Left lung (tissue), 10 donors: Measurements from ENCODE around the gene KRT6A. TPM values are rescaled to one million over a fixed set of nuclear protein-coding genes. Genes with fewer than 3 reads are reported as not detected.

Experiments used
- ATAC-seq: fragments of 200-7000 bp; cut with Tn5 transposase; one replicate; pipeline ENCODE4 v1.9.1; 2020; ENCODE audit warnings: moderate library complexity
- DNase-seq, 4 donors: peaks; one replicate each; pipeline ENCODE4 v3.0.0-alpha.2; 2013 to 2020
- H3K27ac ChIP-seq, 2 donors: fragments of 200-600 bp; sonication (generic) in 1 of 2; one replicate each; pipeline versions ENCODE4 v1.5.0 to v1.8.0; 2020 to 2021
- H3K27me3 ChIP-seq, 2 donors: fragments of 200-600 bp; sonication (generic) in 1 of 2; one replicate each; pipeline versions ENCODE4 v1.5.0 to v1.8.0; 2020 to 2021
- H3K36me3 ChIP-seq, 2 donors: fragments of 200-600 bp; sonication (generic) in 1 of 2; one replicate each; pipeline versions ENCODE4 v1.5.0 to v1.8.0; 2020 to 2021
- H3K4me1 ChIP-seq, 2 donors: fragments of 200-600 bp; one replicate each; pipeline ENCODE4 v1.8.0; 2021
- H3K4me3 ChIP-seq, 2 donors: fragments of 200-600 bp; sonication (generic) in 1 of 2; one replicate each; pipeline versions ENCODE4 v1.5.0 to v1.8.0; 2020 to 2021; ENCODE audit warnings: mild to moderate bottlenecking in 1 of 2
- H3K9me3 ChIP-seq, 2 donors: fragments of 200-600 bp; sonication (generic) in 1 of 2; one replicate each; pipeline versions ENCODE4 v1.5.0 to v1.8.0; 2020 to 2021
- CTCF ChIP-seq, 2 donors: fragments of 200-600 bp; sonication (generic) in 1 of 2; IDR thresholded peaks; one replicate each; pipeline versions ENCODE4 v1.5.0 to v1.8.0; 2021; ENCODE audit warnings: antibody characterized with exemption in 2 of 2
- intact Hi-C, 2 donors: fragments of 100-400 bp; cut with DNase I; formaldehyde crosslinking; loops; one replicate each; pipeline versions ENCODE4 v1.11.2 to v1.14.2; 2022
- polyA plus RNA-seq, 6 donors: library from polyadenylated mRNA; unstranded; fragments of 120-200 nt; gene quantifications; one replicate each; pipeline ENCODE4 v1.2.1, GENCODE V29; 2013; ENCODE audit not compliant: insufficient read length in 6 of 6
- total RNA-seq, 2 donors: library from RNA; stranded (reverse); fragmentation: NEBNext Ultra II Directional; extraction: Animal tissue kit (Norgen Biotek cat#: 25700); gene quantifications; one replicate each; pipeline ENCODE4 v1.2.1, GENCODE V29; 2021
- donor health status: DM: no; HTN: yes; CAD: no.
- donor health status: DM: no; HTN: no; CAD: no.

The KRT6A gene
- total and polyA plus RNA-seq, 8 donors: 24.4 to 32.0 TPM; not detected in 6

GRCh38 chr12:52539083-52539820 lies 46.2 kb upstream of the KRT6A start:
- ATAC-seq: no peak
- H3K4me1 ChIP-seq: no peaks in the 10 kb centered on the region
- H3K27ac ChIP-seq: no peak overlapping the region
- no peaks in the 10 kb centered on the region for H3K9me3 ChIP-seq
- DNase-seq: peak in 2 of 4 donors; percentile 49 to 59
- no peak for TF ChIP-seq CTCF (IDR thresholded peaks at IDR 0.05)
- H3K36me3 ChIP-seq: no peaks in the 10 kb centered on the region
- intact Hi-C loops: no loop called here
- no peak overlapping the region for H3K4me3 ChIP-seq
- peaks cover 0 to 10% of the 10 kb centered on the region in 2 donors for H3K27me3 ChIP-seq

- no peaks in the 10 kb centered on the region for H3K9me3 ChIP-seq
- no peak for TF ChIP-seq CTCF (IDR thresholded peaks at IDR 0.05)
- H3K27me3 ChIP-seq: no peaks in the 10 kb centered on the region
- DNase-seq: no peak
- no peaks in the 10 kb centered on the region for H3K36me3 ChIP-seq
- no peak overlapping the region for H3K4me3 ChIP-seq
- intact Hi-C loops: no loop called here
- H3K4me1 ChIP-seq: no peaks in the 10 kb centered on the region
- ATAC-seq: no peak
- H3K27ac ChIP-seq: no peak overlapping the region
Measured at GRCh38 chr12:52537101-52537500, 44.0 kb upstream of the KRT6A start.

- intact Hi-C loops: no loop called here
- no peak for TF ChIP-seq CTCF (IDR thresholded peaks at IDR 0.05)
- no peaks in the 10 kb centered on the region for H3K36me3 ChIP-seq
Measured at GRCh38 chr12:52535574-52535973, 42.5 kb upstream of the KRT6A start.

GRCh38 chr12:52534482-52534881 lies 41.4 kb upstream of the KRT6A start:
- DNase-seq: no peak

More at GRCh38 chr12:52535574-52535973, 42.5 kb upstream of the KRT6A start:
- no peak for DNase-seq
- H3K9me3 ChIP-seq: no peaks in the 10 kb centered on the region
- no peak overlapping the region for H3K27ac ChIP-seq
- H3K4me1 ChIP-seq: no peaks in the 10 kb centered on the region
- no peaks in the 10 kb centered on the region for H3K27me3 ChIP-seq
- ATAC-seq: no peak
- no peak overlapping the region for H3K4me3 ChIP-seq

More at GRCh38 chr12:52534482-52534881, 41.4 kb upstream of the KRT6A start:
- Histone ChIP-seq H3K9me3 (no peaks in the 10 kb centered on the region), H3K27me3 (no peaks in the 10 kb centered on the region), H3K27ac (no peak overlapping the region), H3K4me3 (no peak overlapping the region), H3K4me1 (no peaks in the 10 kb centered on the region), H3K36me3 (no peaks in the 10 kb centered on the region)
- no peak for TF ChIP-seq CTCF (IDR thresholded peaks at IDR 0.05)
- intact Hi-C loops: no loop called here
- no peak for ATAC-seq
